BLaER1 treated with 17β-estradiol and CSF1 and Interleukin-3, amounts not matched to agents 10 nM and 100 nM (cell line): Measurements from ENCODE around the gene FOXC2.
A peak's percentile ranks its signal among the peaks of the same experiment; 100 is the strongest.

Experiments used
- H3K27ac ChIP-seq, 11 experiments: shearing (Covaris generic); formaldehyde crosslinking; 2 replicates each; pipeline ENCODE4 v1.8.1; 2022
- H3K27me3 ChIP-seq, 11 experiments: shearing (Covaris generic); formaldehyde crosslinking; 2 replicates each; pipeline ENCODE4 v1.8.1; 2022
- H3K36me3 ChIP-seq, 11 experiments: shearing (Covaris generic); formaldehyde crosslinking; 2 replicates each; pipeline ENCODE4 v1.8.1; 2022
- H3K4me1 ChIP-seq, 10 experiments: shearing (Covaris generic); formaldehyde crosslinking; 2 replicates each; pipeline ENCODE4 v1.8.1; 2022
- H3K4me2 ChIP-seq, 11 experiments: shearing (Covaris generic); formaldehyde crosslinking; 2 replicates each; pipeline ENCODE4 v1.8.1; 2022
- H3K4me3 ChIP-seq, 10 experiments: shearing (Covaris generic); formaldehyde crosslinking; 2 replicates each; pipeline ENCODE4 v1.8.1; 2022
- H3K9ac ChIP-seq, 11 experiments: shearing (Covaris generic); formaldehyde crosslinking; 2 replicates each; pipeline ENCODE4 v1.8.1; 2022
- H3K9me3 ChIP-seq, 11 experiments: shearing (Covaris generic); formaldehyde crosslinking; replicated peaks in 1 of 11; 2 replicates each; pipeline ENCODE4 v1.8.1; 2022
- H4K20me1 ChIP-seq, 11 experiments: shearing (Covaris generic); formaldehyde crosslinking; 2 replicates each; pipeline ENCODE4 v1.8.1; 2022
- Cebpa-rat ChIP-seq, 11 experiments: shearing (Covaris generic); IDR thresholded peaks; 2 replicates each; pipeline ENCODE4 v1.8.1; 2022

FOXC2 gene

GRCh38 chr16:86538196-86538780 is 28.3 kb upstream of the FOXC2 start:
- H3K9me3 ChIP-seq: no peaks in the 10 kb centered on the region
- no peak overlapping the region for H3K27ac ChIP-seq
- H3K4me2 ChIP-seq: no peak overlapping the region
- H3K27me3 ChIP-seq: no peaks in the 10 kb centered on the region
- no peak overlapping the region for H3K4me3 ChIP-seq
- H3K4me1 ChIP-seq: peaks cover 0 to 16% (median 13%) of the 10 kb centered on the region in 10 experiments; a peak in 15 of 20 replicates
- no peak for TF ChIP-seq Cebpa-rat (IDR thresholded peaks at IDR 0.05)
- H4K20me1 ChIP-seq: peaks cover 0 to 18% (median 7%) of the 10 kb centered on the region in 11 experiments; a peak in 9 of 22 replicates
- peaks cover 61 to 95% (median 76%) of the 10 kb centered on the region in 11 experiments for H3K36me3 ChIP-seq
- H3K9ac ChIP-seq: no peak overlapping the region

- Histone ChIP-seq H3K9ac (no peak overlapping the region), H3K9me3 (no peaks in the 10 kb centered on the region), H3K27me3 (no peaks in the 10 kb centered on the region), H3K4me2 (no peak overlapping the region), H3K36me3 (peaks cover 75 to 100% (median 87%) of the 10 kb centered on the region in 11 experiments), H3K4me3 (no peak overlapping the region), H4K20me1 (peaks cover 0 to 35% (median 11%) of the 10 kb centered on the region in 11 experiments; a peak in 10 of 22 replicates), H3K27ac (no peak overlapping the region), H3K4me1 (peaks cover 0 to 26% (median 22%) of the 10 kb centered on the region in 10 experiments; a peak in 16 of 20 replicates)
- TF ChIP-seq Cebpa-rat (IDR thresholded peaks at IDR 0.05): no peak
These were observed 25.7 kb upstream of the FOXC2 start for GRCh38 chr16:86540894-86541293.

GRCh38 chr16:86541560-86541959 is 25.1 kb upstream of the FOXC2 start:
- Histone ChIP-seq H3K4me1 (peaks cover 0 to 26% (median 22%) of the 10 kb centered on the region in 10 experiments; a peak in 16 of 20 replicates), H3K9ac (no peak overlapping the region), H3K9me3 (no peaks in the 10 kb centered on the region), H3K27me3 (no peaks in the 10 kb centered on the region), H4K20me1 (peaks cover 0 to 35% (median 11%) of the 10 kb centered on the region in 11 experiments; a peak in 10 of 22 replicates), H3K4me3 (no peak overlapping the region), H3K27ac (no peak overlapping the region), H3K4me2 (no peak overlapping the region), H3K36me3 (peaks cover 77 to 100% (median 87%) of the 10 kb centered on the region in 11 experiments)
- no peak for TF ChIP-seq Cebpa-rat (IDR thresholded peaks at IDR 0.05)

GRCh38 chr16:86542756-86543750 is 23.6 kb upstream of the FOXC2 start:
- H3K4me3 ChIP-seq: no peak overlapping the region
- peaks cover 75 to 100% (median 87%) of the 10 kb centered on the region in 11 experiments for H3K36me3 ChIP-seq
- TF ChIP-seq Cebpa-rat (IDR thresholded peaks at IDR 0.05): no peak
- no peaks in the 10 kb centered on the region for H3K9me3 ChIP-seq
- peak overlapping the region in 8 of 11 experiments; percentile 37 to 76 (median 62); a peak in 16 of 22 replicates for H3K4me2 ChIP-seq
- peaks cover 0 to 26% (median 22%) of the 10 kb centered on the region in 10 experiments; a peak in 16 of 20 replicates for H3K4me1 ChIP-seq
- peak overlapping the region in 4 of 11 experiments; percentile 0 to 43 (median 28); a peak in 3 of 22 replicates for H3K9ac ChIP-seq
- H3K27me3 ChIP-seq: no peaks in the 10 kb centered on the region
- peaks cover 0 to 32% (median 11%) of the 10 kb centered on the region in 11 experiments; a peak in 10 of 22 replicates for H4K20me1 ChIP-seq
- 0 out of 22 replicates have a peak overlapping the region, but pooled peaks of 1 of the 11 experiments have one; percentile 13 for H3K27ac ChIP-seq

GRCh38 chr16:86545481-86545880 is 21.1 kb upstream of the FOXC2 start:
- Histone ChIP-seq H3K4me3 (no peak overlapping the region), H3K27me3 (no peaks in the 10 kb centered on the region), H3K9ac (no peak overlapping the region), H3K9me3 (no peaks in the 10 kb centered on the region), H3K4me2 (no peak overlapping the region), H4K20me1 (peaks cover 0 to 48% (median 11%) of the 10 kb centered on the region in 11 experiments; a peak in 11 of 22 replicates), H3K27ac (no peak overlapping the region), H3K36me3 (peaks cover 64 to 100% (median 87%) of the 10 kb centered on the region in 11 experiments), H3K4me1 (peaks cover 0 to 26% (median 22%) of the 10 kb centered on the region in 10 experiments; a peak in 16 of 20 replicates)
- TF ChIP-seq Cebpa-rat (IDR thresholded peaks at IDR 0.05): no peak

GRCh38 chr16:86545954-86546637 is 20.5 kb upstream of the FOXC2 start:
- no peak for TF ChIP-seq Cebpa-rat (IDR thresholded peaks at IDR 0.05)

GRCh38 chr16:86546638-86547013 is 20.0 kb upstream of the FOXC2 start:
- H3K9ac ChIP-seq: no peak overlapping the region
- peaks cover 0 to 49% (median 11%) of the 10 kb centered on the region in 11 experiments; a peak in 11 of 22 replicates for H4K20me1 ChIP-seq
- H3K9me3 ChIP-seq: no peaks in the 10 kb centered on the region
- peaks cover 63 to 100% (median 86%) of the 10 kb centered on the region in 11 experiments for H3K36me3 ChIP-seq
- peaks cover 0 to 26% (median 22%) of the 10 kb centered on the region in 10 experiments; a peak in 16 of 20 replicates for H3K4me1 ChIP-seq
- no peak overlapping the region for H3K27ac ChIP-seq
- no peaks in the 10 kb centered on the region for H3K27me3 ChIP-seq
- no peak overlapping the region for H3K4me2 ChIP-seq
- no peak for TF ChIP-seq Cebpa-rat (IDR thresholded peaks at IDR 0.05)
- no peak overlapping the region for H3K4me3 ChIP-seq

More at GRCh38 chr16:86545954-86546637, 20.5 kb upstream of the FOXC2 start:
- H4K20me1 ChIP-seq: peaks cover 0 to 49% (median 11%) of the 10 kb centered on the region in 11 experiments; a peak in 11 of 22 replicates
- no peak overlapping the region for H3K4me3 ChIP-seq
- H3K27me3 ChIP-seq: no peaks in the 10 kb centered on the region
- H3K9ac ChIP-seq: no peak overlapping the region
- no peak overlapping the region for H3K4me2 ChIP-seq
- no peaks in the 10 kb centered on the region for H3K9me3 ChIP-seq
- no peak overlapping the region for H3K27ac ChIP-seq
- peaks cover 0 to 26% (median 22%) of the 10 kb centered on the region in 10 experiments; a peak in 16 of 20 replicates for H3K4me1 ChIP-seq
- H3K36me3 ChIP-seq: peaks cover 64 to 100% (median 87%) of the 10 kb centered on the region in 11 experiments

- Histone ChIP-seq H4K20me1 (peaks cover 0 to 49% (median 11%) of the 10 kb centered on the region in 11 experiments; a peak in 11 of 22 replicates), H3K27me3 (no peaks in the 10 kb centered on the region), H3K36me3 (peaks cover 66 to 100% (median 86%) of the 10 kb centered on the region in 11 experiments), H3K9me3 (no peaks in the 10 kb centered on the region), H3K27ac (no peak overlapping the region), H3K4me1 (peaks cover 0 to 21% (median 18%) of the 10 kb centered on the region in 10 experiments; a peak in 16 of 20 replicates), H3K4me3 (no peak overlapping the region), H3K9ac (no peak overlapping the region), H3K4me2 (no peak overlapping the region)
- no peak for TF ChIP-seq Cebpa-rat (IDR thresholded peaks at IDR 0.05)
These were observed 19.3 kb upstream of the FOXC2 start for GRCh38 chr16:86547286-86547685.
